C4-2B (cell line): ENCODE measurements around the gene SEMG2.

Source experiments
- ZFX ChIP-seq: fragments of 450-650 bp; IDR thresholded peaks from 2 replicates; pipeline ENCODE4 v1.6.1; 2017
- TF ChIP-seq, protein P1 (sequence below): fragments of 450-650 bp; conservative IDR thresholded peaks from 2 replicates; pipeline ENCODE4 v1.5.1; 2017; ENCODE audit warnings: mild to moderate bottlenecking

GRCh38 chr20:45269754-45270270 is 48.6 kb downstream of the SEMG2 start:
- TF ChIP-seq, protein P1, sequence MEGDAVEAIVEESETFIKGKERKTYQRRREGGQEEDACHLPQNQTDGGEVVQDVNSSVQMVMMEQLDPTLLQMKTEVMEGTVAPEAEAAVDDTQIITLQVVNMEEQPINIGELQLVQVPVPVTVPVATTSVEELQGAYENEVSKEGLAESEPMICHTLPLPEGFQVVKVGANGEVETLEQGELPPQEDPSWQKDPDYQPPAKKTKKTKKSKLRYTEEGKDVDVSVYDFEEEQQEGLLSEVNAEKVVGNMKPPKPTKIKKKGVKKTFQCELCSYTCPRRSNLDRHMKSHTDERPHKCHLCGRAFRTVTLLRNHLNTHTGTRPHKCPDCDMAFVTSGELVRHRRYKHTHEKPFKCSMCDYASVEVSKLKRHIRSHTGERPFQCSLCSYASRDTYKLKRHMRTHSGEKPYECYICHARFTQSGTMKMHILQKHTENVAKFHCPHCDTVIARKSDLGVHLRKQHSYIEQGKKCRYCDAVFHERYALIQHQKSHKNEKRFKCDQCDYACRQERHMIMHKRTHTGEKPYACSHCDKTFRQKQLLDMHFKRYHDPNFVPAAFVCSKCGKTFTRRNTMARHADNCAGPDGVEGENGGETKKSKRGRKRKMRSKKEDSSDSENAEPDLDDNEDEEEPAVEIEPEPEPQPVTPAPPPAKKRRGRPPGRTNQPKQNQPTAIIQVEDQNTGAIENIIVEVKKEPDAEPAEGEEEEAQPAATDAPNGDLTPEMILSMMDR = no peak
- no peak for TF ChIP-seq ZFX
